ENCODE measurements around the gene IL1RL2.

The IL1RL2 gene

GRCh38 chr2:102262216-102263129 is 75.7 kb downstream of the IL1RL2 start:
- Histone ChIP-seq H3K27me3 (no peaks in the 10 kb centered on the region), H3K27ac (no peak overlapping the region), H3K4me3 (no peak overlapping the region), H3K4me1 (no peaks in the 10 kb centered on the region), H3K36me3 (no peaks in the 10 kb centered on the region), H3K9me3 (no peaks in the 10 kb centered on the region)
- DNase-seq: no peak
- intact Hi-C loops (cut with DNase I; ENCODE audit: low total_unique reads): no loop called here
- no peak for TF ChIP-seq CTCF (IDR thresholded peaks at IDR 0.05)

DNA sequence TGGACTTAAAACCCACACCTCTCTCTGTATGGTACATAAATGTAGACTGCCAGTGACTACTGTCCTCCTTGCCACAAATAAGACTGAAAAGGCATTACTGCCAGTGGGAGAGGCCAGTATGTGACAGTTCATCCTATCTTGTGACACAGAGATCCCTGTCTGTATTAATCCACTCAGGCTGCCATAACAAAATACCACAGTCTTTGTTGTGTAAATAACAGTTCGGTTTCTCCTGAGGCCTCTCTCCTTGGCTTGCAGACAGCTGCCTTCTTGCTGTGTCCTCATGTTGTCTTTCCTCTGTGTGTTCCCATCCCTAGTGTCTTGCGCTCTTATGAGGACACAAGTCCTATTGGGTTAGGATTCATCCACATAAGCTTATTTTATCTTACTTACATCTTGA is 78.1 kb downstream of the IL1RL2 start:
- H3K27me3 ChIP-seq: no peaks in the 10 kb centered on the region
- H3K9me3 ChIP-seq: no peaks in the 10 kb centered on the region
- TF ChIP-seq CTCF (IDR thresholded peaks at IDR 0.05): no peak
- no peak overlapping the region for H3K27ac ChIP-seq
- no peak overlapping the region for H3K4me3 ChIP-seq
- intact Hi-C loops (cut with DNase I; ENCODE audit: low total_unique reads): no loop called here
- H3K36me3 ChIP-seq: no peaks in the 10 kb centered on the region
- peaks cover 0 to 2% (median 0%) of the 10 kb centered on the region in 4 donors for H3K4me1 ChIP-seq
- no peak for DNase-seq

- intact Hi-C loops (cut with DNase I; ENCODE audit: low total_unique reads): no loop called here
Measured at GRCh38 chr2:102266204-102266603, 79.4 kb downstream of the IL1RL2 start.

GRCh38 chr2:102267774-102268173 is 81.0 kb downstream of the IL1RL2 start:
- Histone ChIP-seq H3K4me1 (peaks cover 0 to 2% (median 0%) of the 10 kb centered on the region in 4 donors), H3K27ac (no peak overlapping the region), H3K4me3 (no peak overlapping the region), H3K36me3 (no peaks in the 10 kb centered on the region), H3K27me3 (no peaks in the 10 kb centered on the region), H3K9me3 (no peaks in the 10 kb centered on the region)
- no peak for TF ChIP-seq CTCF (IDR thresholded peaks at IDR 0.05)
- intact Hi-C loops (cut with DNase I; ENCODE audit: low total_unique reads): no loop called here
- DNase-seq: no peak

More at GRCh38 chr2:102266204-102266603, 79.4 kb downstream of the IL1RL2 start:
- no peaks in the 10 kb centered on the region for H3K27me3 ChIP-seq
- H3K36me3 ChIP-seq: no peaks in the 10 kb centered on the region
- TF ChIP-seq CTCF (IDR thresholded peaks at IDR 0.05): no peak
- no peaks in the 10 kb centered on the region for H3K9me3 ChIP-seq
- no peak overlapping the region for H3K27ac ChIP-seq
- no peak for DNase-seq
- H3K4me1 ChIP-seq: peaks cover 0 to 2% (median 0%) of the 10 kb centered on the region in 4 donors
- no peak overlapping the region for H3K4me3 ChIP-seq

DNA sequence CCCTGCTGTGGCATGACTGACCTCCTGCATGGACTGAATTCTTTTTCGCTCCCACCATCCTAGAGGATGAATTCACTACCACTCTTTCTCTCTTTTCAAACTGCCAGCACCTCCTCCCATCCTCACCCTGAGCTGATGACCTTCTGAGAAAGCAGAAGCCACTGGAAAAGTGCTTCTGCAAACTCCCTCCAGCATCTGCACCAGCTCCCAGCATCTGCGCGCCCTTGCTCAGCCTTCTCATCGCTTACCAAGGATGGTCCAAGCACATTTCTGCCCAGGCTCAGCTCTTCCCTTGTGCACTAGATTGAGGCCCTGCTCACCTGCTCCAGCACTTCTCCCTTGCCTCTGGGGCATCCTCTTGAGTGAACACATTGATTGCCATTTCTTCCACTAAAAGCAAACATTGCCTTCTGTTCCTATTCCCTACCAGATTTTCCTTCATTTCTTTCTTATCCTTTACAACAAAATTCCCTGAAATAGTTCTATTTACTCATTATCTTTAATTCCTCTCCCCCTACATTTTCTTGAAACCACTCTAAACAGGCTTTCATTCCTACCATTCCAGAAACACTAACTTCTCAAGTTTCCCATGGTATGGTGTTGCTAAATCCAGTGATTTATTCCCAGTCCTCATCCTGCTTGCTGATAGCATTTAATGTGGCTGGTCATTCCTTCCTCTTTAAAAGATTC is 81.8 kb downstream of the IL1RL2 start:
- H3K36me3 ChIP-seq: no peaks in the 10 kb centered on the region
- H3K9me3 ChIP-seq: no peaks in the 10 kb centered on the region
- H3K27me3 ChIP-seq: no peaks in the 10 kb centered on the region
- no peak for DNase-seq
- TF ChIP-seq CTCF (IDR thresholded peaks at IDR 0.05): no peak
- intact Hi-C loops (cut with DNase I; ENCODE audit: low total_unique reads): no loop called here
- H3K27ac ChIP-seq: no peak overlapping the region
- peaks cover 0 to 2% (median 0%) of the 10 kb centered on the region in 4 donors for H3K4me1 ChIP-seq
- H3K4me3 ChIP-seq: no peak overlapping the region

All from tibial artery (tissue), 4 donors.